ENCODE measurements around the gene ISOC2.

GRCh38 chr19:55494172-55494761, 32.8 kb upstream of the ISOC2 start:
- TF ChIP-seq CTCF (IDR thresholded peaks at IDR 0.05; ENCODE audit: insufficient read depth, low read depth, low read length) (no peak), EZH2 (IDR thresholded peaks at IDR 0.05; ENCODE audit: insufficient read depth, low read length) (no peak)

Measured in astrocyte (in vitro differentiated cells and primary cell).